Fibroblast of peridontal ligament (primary cell): ENCODE measurements around the gene BCL3.

Experiments
- DNase-seq: peaks from one replicate; pipeline ENCODE4 v3.0.0-alpha.2; 2010; ENCODE audit errors: extremely low read depth

The BCL3 gene

DNA sequence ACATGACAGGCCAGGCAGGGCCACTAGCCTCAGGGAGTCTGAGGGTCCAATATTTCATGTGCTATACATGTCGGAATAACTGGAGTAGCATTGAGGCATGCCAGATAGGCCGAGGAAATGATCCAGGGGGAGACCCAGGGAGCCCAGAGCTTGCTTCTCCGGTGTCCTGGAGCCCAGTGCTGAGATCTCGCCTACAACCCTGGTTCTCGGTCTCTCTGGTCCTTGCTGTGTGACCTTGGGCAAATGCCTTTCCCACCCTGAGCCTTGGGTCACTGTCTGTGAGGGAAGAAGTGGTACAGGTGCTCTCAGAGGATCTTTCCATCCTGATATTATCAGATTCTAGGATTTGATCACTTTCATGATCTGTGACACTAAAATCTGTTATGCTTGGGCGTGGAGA, 40.5 kb downstream of the BCL3 start:
- DNase-seq = no peak

DNA sequence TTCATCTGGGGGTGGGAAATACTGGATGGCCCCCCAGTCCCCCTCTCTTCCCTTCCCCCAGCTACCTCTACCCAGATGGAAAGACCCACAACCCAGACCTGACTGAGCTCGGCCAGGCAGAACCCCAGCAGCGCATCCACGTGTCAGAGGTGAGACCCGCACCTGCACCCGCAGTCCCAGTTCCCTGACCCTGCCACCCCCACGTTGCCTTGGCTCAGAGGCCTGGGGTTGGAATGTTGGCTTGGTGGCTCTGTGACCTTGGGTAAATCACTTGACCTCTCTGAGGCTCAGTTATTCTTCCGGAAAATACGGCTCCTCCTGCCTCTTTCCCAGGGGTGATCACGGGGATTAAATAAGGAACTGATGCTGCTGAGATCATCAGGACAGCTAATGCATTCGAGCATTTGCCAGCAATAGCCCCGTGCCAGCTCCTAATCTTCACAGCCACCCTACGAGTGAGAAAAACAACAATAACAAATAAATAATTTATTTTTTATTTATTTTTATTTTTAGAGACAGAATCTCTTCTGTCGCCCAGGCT, 41.5 kb downstream of the BCL3 start:
- no peak for DNase-seq

DNA sequence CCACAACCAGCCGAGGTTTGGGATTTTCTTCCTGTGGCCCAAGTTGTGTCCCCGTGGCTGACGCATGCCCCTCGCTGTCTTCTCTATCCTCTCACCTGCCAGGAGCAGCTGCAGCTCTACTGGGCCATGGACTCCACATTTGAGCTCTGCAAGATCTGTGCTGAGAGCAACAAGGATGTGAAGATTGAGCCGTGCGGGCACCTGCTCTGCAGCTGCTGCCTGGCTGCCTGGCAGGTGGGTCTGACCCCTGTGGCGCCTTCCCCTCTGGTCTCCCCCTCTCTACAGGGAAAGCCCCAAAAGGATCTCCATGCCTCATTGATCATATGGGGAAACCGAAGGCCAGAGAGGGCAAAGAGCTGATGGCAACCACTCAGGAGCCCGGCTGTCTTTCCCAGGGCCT, 43.8 kb downstream of the BCL3 start:
- no peak for DNase-seq

DNA sequence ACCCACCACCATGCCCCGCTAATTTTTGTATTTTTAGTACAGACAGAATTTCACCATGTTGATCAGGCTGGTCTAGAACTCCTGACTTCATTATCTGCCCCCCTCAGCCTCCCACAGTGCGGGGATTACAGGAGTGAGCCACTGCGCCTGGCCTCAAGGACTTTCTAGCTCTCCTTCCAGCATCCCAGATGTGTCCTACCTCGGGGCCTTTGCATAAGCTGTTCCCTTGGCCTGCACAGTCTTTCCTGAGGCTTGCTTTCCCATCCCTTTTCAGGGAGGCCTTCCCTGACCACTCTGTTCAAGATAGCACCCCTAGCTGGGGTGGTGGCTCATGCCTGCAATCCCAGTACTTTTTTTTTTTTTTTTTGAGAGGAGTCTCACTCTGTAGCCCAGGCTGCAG, 46.1 kb downstream of the BCL3 start:
- no peak for DNase-seq

DNA sequence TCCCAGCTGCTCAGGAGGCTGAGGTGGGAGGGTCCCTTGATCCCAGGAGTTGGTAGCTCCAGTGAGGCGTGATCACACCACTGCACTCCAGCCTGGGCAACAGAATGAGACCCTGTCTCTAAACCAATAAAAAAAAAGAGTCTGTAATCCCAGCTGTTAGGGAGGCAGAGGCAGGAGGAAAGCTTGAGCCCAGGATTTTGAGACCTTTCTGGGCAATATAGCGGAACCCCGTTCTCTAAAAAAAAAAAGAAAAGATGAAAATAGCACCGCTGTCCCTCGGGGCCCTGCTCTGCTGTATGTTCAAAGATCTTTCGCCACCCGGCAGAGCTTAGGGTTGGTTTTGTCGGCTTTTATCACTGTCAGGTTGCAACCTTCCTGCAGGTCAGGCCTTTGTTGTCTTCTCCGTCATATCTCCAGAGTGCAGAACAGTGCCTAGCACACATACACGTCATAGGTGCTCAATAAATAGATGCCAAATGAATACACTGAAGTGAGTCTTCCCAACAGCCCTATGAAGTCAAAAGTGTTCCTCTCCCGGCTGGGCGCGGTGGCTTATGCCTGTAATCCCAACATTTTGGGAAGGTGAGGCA, 47.0 kb downstream of the BCL3 start:
- no peak for DNase-seq

DNA sequence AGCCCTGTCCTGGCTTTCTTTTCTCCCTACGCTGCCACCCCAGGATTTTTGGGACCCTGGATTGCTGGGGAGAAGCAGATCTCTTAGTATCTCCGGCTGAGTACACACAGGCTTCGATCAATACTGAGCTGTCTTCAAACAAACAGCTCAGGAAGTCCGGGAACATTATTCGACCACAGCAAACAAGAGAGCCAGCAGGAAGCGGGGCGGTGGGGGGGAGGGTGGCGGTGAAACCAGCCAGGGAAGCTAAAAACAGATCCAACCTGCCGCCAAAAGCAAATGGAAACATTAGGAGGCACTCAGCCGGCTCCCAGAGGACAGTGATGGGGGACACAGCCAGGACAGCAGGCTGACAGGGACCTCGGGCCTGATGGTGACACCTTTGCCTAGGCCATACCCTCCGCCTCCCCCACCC, 48.2 kb downstream of the BCL3 start:
- DNase-seq = no peak

DNA sequence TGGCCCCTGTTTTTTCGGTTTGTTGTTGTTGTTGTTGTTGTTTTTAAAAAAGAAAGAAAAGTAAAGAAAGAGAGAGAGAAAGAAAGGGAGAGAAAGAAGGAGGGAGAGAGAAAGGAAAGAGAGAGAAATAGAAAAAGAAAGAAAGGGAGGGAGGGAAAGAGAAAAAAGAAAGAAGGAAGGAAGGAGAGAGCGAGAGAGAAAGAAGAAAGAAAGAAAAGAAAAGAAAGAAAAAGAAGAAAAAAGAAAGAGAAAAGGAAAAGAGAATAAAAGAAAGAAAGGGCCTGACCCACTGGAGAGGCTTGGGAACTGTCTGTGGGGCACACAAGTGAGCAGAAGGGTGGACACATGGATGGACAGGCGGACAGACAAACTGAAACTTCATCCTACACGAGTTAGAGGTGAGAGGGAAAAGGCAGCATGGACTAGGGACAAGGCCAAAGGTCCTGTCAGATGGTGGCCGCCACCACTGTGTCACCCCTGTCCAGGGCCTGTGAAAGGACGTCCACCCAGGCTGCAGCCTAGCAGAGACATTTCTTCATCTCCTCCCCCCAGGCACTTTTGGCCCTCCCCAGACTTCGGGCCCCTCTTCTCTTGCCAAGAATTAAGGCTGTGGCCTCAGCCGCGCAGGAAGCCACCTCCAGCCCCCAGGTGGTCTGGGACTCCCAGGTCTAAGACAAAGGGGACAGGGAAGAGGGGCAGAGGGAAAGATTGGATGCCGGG, 51.3 kb downstream of the BCL3 start:
- no peak for DNase-seq

DNA sequence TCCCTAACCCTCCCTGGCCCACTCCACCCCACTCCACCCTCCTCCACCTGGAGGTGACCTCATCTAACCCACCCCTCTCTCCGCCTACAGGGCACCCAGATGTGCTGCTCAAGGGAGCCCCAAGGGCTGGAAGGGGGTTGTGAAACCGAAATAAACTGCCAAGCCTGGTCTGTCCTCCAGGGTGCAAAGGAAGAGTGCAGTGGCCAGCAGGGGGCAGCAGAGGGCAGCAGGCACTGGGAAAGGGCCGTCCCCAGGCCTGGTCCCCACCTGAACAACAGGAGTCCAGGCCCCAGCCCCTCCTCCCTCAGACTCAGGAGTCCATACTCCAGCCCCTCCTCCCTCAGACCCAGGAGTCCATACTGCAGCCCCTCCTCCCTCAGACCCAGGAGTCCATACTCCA, 52.0 kb downstream of the BCL3 start:
- DNase-seq = peak; percentile 64

DNA sequence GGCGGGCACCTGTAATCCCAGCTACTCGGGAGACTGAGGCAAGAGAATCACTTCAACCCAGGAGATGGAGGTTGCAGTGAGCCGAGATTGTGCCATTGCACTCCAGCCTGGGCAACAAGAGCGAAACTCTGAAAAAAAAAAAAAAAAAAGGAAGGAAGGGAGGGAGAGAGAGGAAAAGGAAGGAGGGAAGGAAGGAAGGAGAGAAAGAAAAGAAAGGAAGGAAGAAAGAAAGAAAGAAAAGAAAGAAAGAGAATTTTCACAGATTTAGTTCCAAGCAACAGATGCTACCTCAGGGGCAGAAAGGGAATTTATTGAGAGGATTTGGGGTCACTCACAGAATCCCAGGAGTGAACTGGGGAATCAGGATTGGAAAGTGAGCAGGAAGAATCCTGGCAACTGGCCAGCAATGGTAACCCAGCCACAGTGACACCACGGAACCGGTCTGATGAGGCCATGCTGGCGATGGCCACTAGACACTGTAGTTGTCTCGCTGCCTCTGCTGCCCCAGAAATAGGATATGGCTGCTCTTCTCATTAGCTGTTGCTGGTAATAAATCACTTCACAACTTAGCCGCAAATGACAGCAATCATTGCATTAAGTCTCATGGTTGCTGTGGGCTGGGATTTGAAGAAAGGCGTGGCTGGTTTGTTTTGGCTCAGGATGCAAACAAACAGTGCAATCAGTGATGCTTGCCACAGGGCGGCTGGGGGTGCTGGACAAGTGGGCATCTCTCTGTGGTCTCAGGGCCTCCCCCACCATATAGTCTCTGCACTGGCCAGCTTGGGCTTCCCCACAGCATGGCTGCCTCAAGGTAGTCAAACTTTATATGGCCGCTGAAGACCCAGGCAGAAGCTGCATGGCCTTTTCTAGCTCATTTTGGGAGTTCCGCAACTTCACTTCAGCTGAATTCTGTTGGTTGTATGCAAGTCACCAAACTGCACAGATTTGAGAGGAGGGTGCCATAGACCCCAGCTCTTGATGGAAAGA, 55.2 kb downstream of the BCL3 start:
- no peak for DNase-seq

DNA sequence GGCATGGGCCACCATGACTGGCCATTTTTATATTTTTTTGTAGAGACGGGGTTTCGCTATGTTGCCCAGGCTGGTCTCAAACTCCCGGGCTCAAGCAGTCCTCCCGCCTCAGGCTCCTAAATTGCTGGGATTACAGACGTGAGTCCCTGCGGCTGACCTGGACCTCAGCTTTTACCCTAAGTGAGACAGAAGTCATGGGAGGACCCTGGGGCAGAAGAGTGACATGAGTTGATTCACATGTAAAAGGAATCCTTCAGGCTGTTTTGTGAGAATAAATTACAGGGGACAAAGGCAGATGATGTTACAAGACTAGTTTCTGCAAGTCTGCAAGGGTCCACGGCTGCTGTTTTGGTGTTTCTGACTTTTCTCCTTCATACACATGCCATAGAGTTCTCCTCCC, 57.8 kb downstream of the BCL3 start:
- DNase-seq = no peak

DNA sequence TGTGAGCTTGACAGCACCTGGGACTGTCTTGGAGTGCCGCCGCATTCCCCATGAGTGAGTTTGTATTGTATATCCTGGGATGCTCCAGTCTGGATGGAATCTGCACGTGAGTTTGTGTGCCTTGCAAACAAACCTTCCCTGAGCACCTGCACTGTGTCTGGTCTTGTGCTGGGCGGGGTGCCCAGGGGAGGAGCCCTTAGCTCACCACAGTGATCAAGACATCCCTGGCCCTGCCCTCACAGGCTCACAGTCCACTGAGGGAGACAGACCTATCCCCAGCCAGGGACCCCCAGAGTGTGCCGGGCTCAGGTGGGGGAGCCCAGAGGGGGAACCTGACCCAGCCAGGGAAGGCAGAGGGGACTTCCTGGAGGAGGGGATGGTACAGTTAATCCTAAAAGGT, 58.7 kb downstream of the BCL3 start:
- DNase-seq = no peak

DNA sequence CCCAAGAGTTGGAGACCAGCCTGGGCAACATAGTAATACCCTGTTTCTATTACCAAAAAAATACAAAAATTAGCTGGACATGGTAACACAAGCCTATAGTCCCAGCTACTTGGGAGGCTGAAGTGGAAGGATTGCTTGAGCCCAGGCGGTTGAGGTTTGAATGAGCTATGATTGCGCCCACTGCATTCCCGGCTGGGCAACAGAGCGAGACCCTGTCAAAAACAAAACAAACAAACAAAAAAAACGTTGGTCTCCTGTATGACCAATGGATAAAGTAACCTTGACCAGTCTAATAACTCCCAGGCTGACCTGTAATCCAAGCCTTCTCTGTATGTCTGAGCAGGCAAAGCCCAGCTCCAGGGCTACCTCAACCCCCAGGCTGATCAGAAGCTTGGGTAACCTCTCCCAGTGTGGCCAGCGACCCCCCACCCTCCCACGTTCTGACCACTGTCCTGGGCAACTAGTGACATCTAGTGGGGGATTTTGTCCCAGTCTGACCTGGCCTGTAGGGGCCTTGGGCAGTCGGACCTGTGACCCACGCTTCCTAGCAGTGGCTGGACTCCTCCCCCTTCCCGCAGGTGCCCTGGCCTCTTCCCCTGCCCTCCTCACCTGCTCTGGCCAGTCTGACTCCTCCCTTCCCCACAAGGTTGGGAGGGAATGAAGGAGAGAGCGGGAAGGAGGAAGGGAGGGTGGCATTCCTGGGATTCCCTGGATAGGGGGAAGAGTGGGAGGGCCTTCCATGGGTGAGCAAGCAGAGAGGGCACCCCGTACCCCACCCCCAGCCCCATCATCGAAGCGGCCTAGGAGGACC, 59.3 kb downstream of the BCL3 start:
- DNase-seq = peak; percentile 18

DNA sequence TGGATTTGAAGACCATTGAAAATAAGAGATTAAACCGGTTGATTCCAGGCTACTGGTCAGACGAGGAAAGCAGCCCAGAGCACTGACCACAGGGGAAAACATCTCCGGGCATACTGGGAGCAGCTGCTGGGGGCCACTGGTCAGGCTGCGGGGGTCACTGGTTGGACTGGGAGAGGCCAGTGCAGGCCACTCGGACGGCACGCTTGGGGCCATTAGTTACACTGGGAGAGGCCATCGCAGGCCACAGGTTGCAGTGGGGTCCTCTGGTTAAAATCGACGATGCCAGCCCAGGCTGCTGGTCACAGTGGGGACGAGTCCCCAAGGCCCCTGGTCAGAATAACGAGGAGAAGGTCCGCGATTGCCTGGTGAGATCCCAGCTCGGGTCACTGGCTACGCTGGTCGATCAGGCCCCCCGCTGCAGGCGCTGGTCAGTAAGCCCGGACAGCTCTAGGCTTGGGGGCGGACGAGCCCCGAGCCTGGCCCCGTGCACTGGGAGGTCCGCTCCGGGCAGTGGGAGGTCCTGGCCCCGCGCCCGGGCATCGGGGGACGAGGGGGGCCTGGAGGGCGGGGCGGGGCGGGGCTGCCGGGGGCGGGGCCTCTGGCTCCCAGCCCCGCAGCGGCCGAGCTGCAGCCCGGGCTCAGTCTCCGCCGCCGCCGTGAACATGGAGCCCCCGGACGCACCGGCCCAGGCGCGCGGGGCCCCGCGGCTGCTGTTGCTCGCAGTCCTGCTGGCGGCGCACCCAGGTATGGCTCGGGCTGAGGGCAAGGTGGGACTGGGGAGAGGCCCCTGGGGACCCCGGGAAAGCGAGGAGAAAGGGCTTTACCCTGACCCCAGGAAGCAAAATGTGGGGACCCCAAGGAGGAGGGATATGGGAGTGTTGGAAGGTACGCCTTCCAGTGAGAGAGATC, 60.2 kb downstream of the BCL3 start, which contains the start of gene BCAM:
Gene BCAM, plus strand, starts transcription at position 641 of the 909 bp plus-strand sequence. Its CDS starts 22 bp downstream, at position 663.
- peak; percentile 44 for DNase-seq
